Measurements from ENCODE around the gene ZNF474. TPM values are rescaled to one million over a fixed set of nuclear protein-coding genes. Genes with fewer than 3 reads are reported as not detected.

The ZNF474 gene
- total RNA-seq, 2 donors from 2014 or later, result 0.31 TPM; not detected in 1

- H3K4me1 Mint-ChIP-seq, result peaks cover 22% of the 10 kb centered on the region
- peak overlapping the region; percentile 42 for H3K27ac Mint-ChIP-seq
- DNase-seq, result peak; percentile 48
- Histone ChIP-seq H3K27me3 (ENCODE audit: control insufficient read depth, insufficient read depth, low read length, poor library complexity, severe bottlenecking) (no peaks in the 10 kb centered on the region), H3K9ac (ENCODE audit: extremely low read depth, low read length, poor library complexity, severe bottlenecking) (no peak overlapping the region), H3K4me1 (ENCODE audit: control insufficient read depth, insufficient read depth, low read length) (peaks cover 12% of the 10 kb centered on the region), H3K9me3 (ENCODE audit: control insufficient read depth, low read length) (no peaks in the 10 kb centered on the region), H3K4me3 (ENCODE audit: low read length) (no peak overlapping the region), H3K36me3 (ENCODE audit: control insufficient read depth, insufficient read depth, low read length) (no peaks in the 10 kb centered on the region), H3K27ac (ENCODE audit: low read depth, low read length) (no peak overlapping the region)
- TF ChIP-seq CTCF (conservative IDR thresholded peaks at IDR 0.05), result no peak
- no peaks in the 10 kb centered on the region for H3K27me3 Mint-ChIP-seq (ENCODE audit: insufficient read depth)
- no peak overlapping the region for H3K4me3 Mint-ChIP-seq
- peaks cover 5% of the 10 kb centered on the region for H3K9me3 Mint-ChIP-seq
- 72 to 75% methylated on average over 6 to 7 of the region's 7 CpGs for WGBS, 2 experiments (ENCODE audit: insufficient coverage in 1 of 2, insufficient read length in 1 of 2)
- no peaks in the 10 kb centered on the region for H3K36me3 Mint-ChIP-seq (ENCODE audit: low read depth)
Observed at GRCh38 chr5:122183098-122183787, 53.9 kb downstream of the ZNF474 start.

- no peak overlapping the region for H3K27ac Mint-ChIP-seq
- Histone ChIP-seq H3K4me3 (ENCODE audit: low read length) (no peak overlapping the region), H3K4me1 (ENCODE audit: control insufficient read depth, insufficient read depth, low read length) (peaks cover 12% of the 10 kb centered on the region), H3K36me3 (ENCODE audit: control insufficient read depth, insufficient read depth, low read length) (no peaks in the 10 kb centered on the region), H3K9ac (ENCODE audit: extremely low read depth, low read length, poor library complexity, severe bottlenecking) (no peak overlapping the region), H3K27ac (ENCODE audit: low read depth, low read length) (no peak overlapping the region), H3K9me3 (ENCODE audit: control insufficient read depth, low read length) (no peaks in the 10 kb centered on the region), H3K27me3 (ENCODE audit: control insufficient read depth, insufficient read depth, low read length, poor library complexity, severe bottlenecking) (no peaks in the 10 kb centered on the region)
- DNase-seq, result no peak
- no peak overlapping the region for H3K4me3 Mint-ChIP-seq
- H3K36me3 Mint-ChIP-seq (ENCODE audit: low read depth), result no peaks in the 10 kb centered on the region
- H3K4me1 Mint-ChIP-seq, result peaks cover 26% of the 10 kb centered on the region
- no peaks in the 10 kb centered on the region for H3K27me3 Mint-ChIP-seq (ENCODE audit: insufficient read depth)
- TF ChIP-seq CTCF (conservative IDR thresholded peaks at IDR 0.05), result no peak
- peaks cover 5% of the 10 kb centered on the region for H3K9me3 Mint-ChIP-seq
Observed at GRCh38 chr5:122183788-122184170, 54.4 kb downstream of the ZNF474 start.

GRCh38 chr5:122184676-122185255 is 55.4 kb downstream of the ZNF474 start:
- H3K9ac ChIP-seq (ENCODE audit: extremely low read depth, low read length, poor library complexity, severe bottlenecking), result no peak overlapping the region
- Mint-ChIP-seq H3K4me3 (no peak overlapping the region), H3K27ac (no peak overlapping the region), H3K27me3 (ENCODE audit: insufficient read depth) (no peaks in the 10 kb centered on the region), H3K9me3 (no peaks in the 10 kb centered on the region), H3K4me1 (peaks cover 26% of the 10 kb centered on the region), H3K36me3 (ENCODE audit: low read depth) (no peaks in the 10 kb centered on the region)
- H3K36me3 ChIP-seq (ENCODE audit: control insufficient read depth, insufficient read depth, low read length), result no peaks in the 10 kb centered on the region
- no peaks in the 10 kb centered on the region for H3K27me3 ChIP-seq (ENCODE audit: control insufficient read depth, insufficient read depth, low read length, poor library complexity, severe bottlenecking)
- no peak for TF ChIP-seq CTCF (conservative IDR thresholded peaks at IDR 0.05)
- H3K9me3 ChIP-seq (ENCODE audit: control insufficient read depth, low read length), result no peaks in the 10 kb centered on the region
- H3K4me3 ChIP-seq (ENCODE audit: low read length), result no peak overlapping the region
- H3K4me1 ChIP-seq (ENCODE audit: control insufficient read depth, insufficient read depth, low read length), result peaks cover 12% of the 10 kb centered on the region
- DNase-seq, result no peak
- H3K27ac ChIP-seq (ENCODE audit: low read depth, low read length), result no peak overlapping the region
- 90 to 100% methylated on average over 4 to 5 of the region's 5 CpGs for WGBS, 2 experiments (ENCODE audit: insufficient coverage in 1 of 2, insufficient read length in 1 of 2)

Measured in endodermal cell (in vitro differentiated cells).